Esophagus (tissue), 2 donors: ENCODE measurements around the gene FNBP1. TPM values are rescaled to one million over a fixed set of nuclear protein-coding genes. Genes with fewer than 3 reads are reported as not detected.

Experiments used
- H3K27ac ChIP-seq, 2 donors: one replicate each; pipeline ENCODE4 v1.5.1; 2013; ENCODE audit warnings: low read depth in 2 of 2, mild to moderate bottlenecking in 2 of 2, inconsistent platforms in 1 of 2, low read length in 1 of 2, moderate library complexity in 1 of 2
- H3K27me3 ChIP-seq, 2 donors: one replicate each; pipeline ENCODE4 v1.6.1; 2013; ENCODE audit warnings: low read length in 2 of 2, control low read depth in 1 of 2, mild to moderate bottlenecking in 1 of 2; ENCODE audit not compliant: insufficient read depth in 2 of 2, control insufficient read depth in 1 of 2
- H3K36me3 ChIP-seq, 2 donors: one replicate each; pipeline ENCODE4 v1.6.1; 2013; ENCODE audit warnings: low read length in 1 of 2; ENCODE audit not compliant: control insufficient read depth in 2 of 2, insufficient read depth in 2 of 2
- H3K4me1 ChIP-seq, 2 donors: one replicate each; pipeline ENCODE4 v1.6.1; 2013; ENCODE audit warnings: low read length in 1 of 2; ENCODE audit not compliant: control insufficient read depth in 2 of 2, insufficient read depth in 2 of 2
- H3K4me3 ChIP-seq, 2 donors: one replicate each; pipeline ENCODE4 v1.5.1; 2013; ENCODE audit warnings: low read length in 2 of 2, mild to moderate bottlenecking in 2 of 2, low read depth in 1 of 2, moderate library complexity in 1 of 2
- H3K9me3 ChIP-seq, 2 donors: one replicate each; pipeline ENCODE4 v1.6.1; 2013; ENCODE audit warnings: mild to moderate bottlenecking in 2 of 2, low read depth in 1 of 2, low read length in 1 of 2, moderate library complexity in 1 of 2; ENCODE audit not compliant: control insufficient read depth in 2 of 2, insufficient read depth in 1 of 2
- WGBS, 2 donors: extraction: QIAGEN DNeasy Blood & Tissue Kit; methylation state at CpG; one replicate each; pipeline ENCODE4 v1.1.7; 2013; 5-methylcytosine and 5-hydroxymethylcytosine counted together
- polyA plus RNA-seq, 2 donors: library from polyadenylated mRNA; stranded (reverse); fragments of 200-250 nt; gene quantifications; one replicate each; pipeline ENCODE4 v1.2.3, GENCODE V29; 2013
- donor health status: healthy with polysubstance abuse.
- donor health status: Bipolar disorder and iron deficiency.

Gene FNBP1
- polyA plus RNA-seq, 2 donors: 16.1 to 19.1 TPM

- H3K27ac ChIP-seq: no peak overlapping the region
- H3K9me3 ChIP-seq: no peaks in the 10 kb centered on the region
- WGBS, 2 donors: 86 to 91% methylated on average over 4 of the region's 4 CpGs
- peaks cover 0 to 7% of the 10 kb centered on the region in 2 donors for H3K36me3 ChIP-seq
- no peaks in the 10 kb centered on the region for H3K4me1 ChIP-seq
- no peak overlapping the region for H3K4me3 ChIP-seq
- H3K27me3 ChIP-seq: no peaks in the 10 kb centered on the region
Measured at GRCh38 chr9:129972816-129973215, 70.2 kb downstream of the FNBP1 start.

GRCh38 chr9:129968690-129969485 lies 74.1 kb downstream of the FNBP1 start:
- 17 to 20% methylated on average over 4 of the region's 4 CpGs for WGBS, 2 donors
- no peak overlapping the region for H3K27ac ChIP-seq
- peaks cover 0 to 2% of the 10 kb centered on the region in 2 donors for H3K4me1 ChIP-seq
- H3K27me3 ChIP-seq: no peaks in the 10 kb centered on the region
- H3K36me3 ChIP-seq: peaks cover 3 to 4% of the 10 kb centered on the region in 2 donors
- H3K4me3 ChIP-seq: no peak overlapping the region
- H3K9me3 ChIP-seq: no peaks in the 10 kb centered on the region

GRCh38 chr9:129964901-129965734 lies 77.9 kb downstream of the FNBP1 start:
- Histone ChIP-seq H3K4me3 (no peak overlapping the region), H3K36me3 (peaks cover 0 to 3% of the 10 kb centered on the region in 2 donors), H3K27ac (peak overlapping the region; percentile 68 to 72), H3K9me3 (no peaks in the 10 kb centered on the region), H3K4me1 (peaks cover 0 to 5% of the 10 kb centered on the region in 2 donors), H3K27me3 (no peaks in the 10 kb centered on the region)
- 72 to 79% methylated on average over 21 of the region's 21 CpGs for WGBS, 2 donors

GRCh38 chr9:129962889-129963703 lies 79.9 kb downstream of the FNBP1 start:
- WGBS, 2 donors: 17 to 19% methylated on average over 14 of the region's 14 CpGs
- H3K4me3 ChIP-seq: peak overlapping the region; percentile 49 to 63

GRCh38 chr9:129962451-129962864 lies 80.5 kb downstream of the FNBP1 start:
- peaks cover 0 to 5% of the 10 kb centered on the region in 2 donors for H3K4me1 ChIP-seq

More at GRCh38 chr9:129962889-129963703, 79.9 kb downstream of the FNBP1 start:
- Histone ChIP-seq H3K27me3 (no peaks in the 10 kb centered on the region), H3K9me3 (no peaks in the 10 kb centered on the region), H3K36me3 (peaks cover 0 to 3% of the 10 kb centered on the region in 2 donors), H3K27ac (peak overlapping the region; percentile 89 to 94), H3K4me1 (peaks cover 0 to 5% of the 10 kb centered on the region in 2 donors)

GRCh38 chr9:129958796-129959195 lies 84.2 kb downstream of the FNBP1 start:
- WGBS, 2 donors: 62 to 64% methylated on average over 1 of the region's 1 CpG
- Histone ChIP-seq H3K27ac (peak overlapping the region in 1 of 2 donors; percentile 13), H3K27me3 (no peaks in the 10 kb centered on the region), H3K36me3 (peaks cover 0 to 3% of the 10 kb centered on the region in 2 donors), H3K9me3 (no peaks in the 10 kb centered on the region), H3K4me3 (no peak overlapping the region), H3K4me1 (peaks cover 0 to 4% of the 10 kb centered on the region in 2 donors)

More at GRCh38 chr9:129962451-129962864, 80.5 kb downstream of the FNBP1 start:
- Histone ChIP-seq H3K27ac (peak overlapping the region; percentile 89 to 94), H3K27me3 (no peaks in the 10 kb centered on the region), H3K9me3 (no peaks in the 10 kb centered on the region), H3K4me3 (peak overlapping the region; percentile 49 to 63), H3K36me3 (peaks cover 0 to 3% of the 10 kb centered on the region in 2 donors)
- WGBS, 2 donors: 23 to 39% methylated on average over 9 of the region's 9 CpGs

- H3K27ac ChIP-seq: no peak overlapping the region
- H3K4me3 ChIP-seq: no peak overlapping the region
- no peaks in the 10 kb centered on the region for H3K27me3 ChIP-seq
- no peaks in the 10 kb centered on the region for H3K9me3 ChIP-seq
- 79 to 80% methylated on average over 6 of the region's 6 CpGs for WGBS, 2 donors
- H3K4me1 ChIP-seq: no peaks in the 10 kb centered on the region
- peaks cover 0 to 6% of the 10 kb centered on the region in 2 donors for H3K36me3 ChIP-seq
Measured at GRCh38 chr9:129954868-129955550, 88.0 kb downstream of the FNBP1 start.

- Histone ChIP-seq H3K4me1 (no peaks in the 10 kb centered on the region), H3K27me3 (no peaks in the 10 kb centered on the region), H3K27ac (no peak overlapping the region), H3K9me3 (no peaks in the 10 kb centered on the region), H3K4me3 (no peak overlapping the region), H3K36me3 (peaks cover 0 to 6% of the 10 kb centered on the region in 2 donors)
- 88 to 96% methylated on average over 1 of the region's 1 CpG for WGBS, 2 donors
Measured at GRCh38 chr9:129953736-129954135, 89.3 kb downstream of the FNBP1 start.
